ENCODE data around the gene TF.

GRCh38 chr3:133761605-133762484 lies 15.7 kb downstream of the TF start:
- TF ChIP-seq CTCF (conservative IDR thresholded peaks at IDR 0.05 in 1 of 2, IDR thresholded peaks at IDR 0.05 in 1 of 2; ENCODE audit: extremely low read depth in 1 of 2, insufficient read depth in 1 of 2, low read depth in 1 of 2, low read length in 2 of 2) (no peak), EZH2 (IDR thresholded peaks at IDR 0.05; ENCODE audit: borderline replicate concordance, low read length) (no peak)
